HUDEP-2 (cell line): ENCODE results near the gene MAML3.

Experiments
- DNase-seq, 76 experiments: peaks; one replicate each; lab custom pipeline; 2025; ENCODE audit not compliant: unreplicated experiment in 76 of 76; lab: John Stamatoyannopoulos, UW

MAML3 gene

DNA sequence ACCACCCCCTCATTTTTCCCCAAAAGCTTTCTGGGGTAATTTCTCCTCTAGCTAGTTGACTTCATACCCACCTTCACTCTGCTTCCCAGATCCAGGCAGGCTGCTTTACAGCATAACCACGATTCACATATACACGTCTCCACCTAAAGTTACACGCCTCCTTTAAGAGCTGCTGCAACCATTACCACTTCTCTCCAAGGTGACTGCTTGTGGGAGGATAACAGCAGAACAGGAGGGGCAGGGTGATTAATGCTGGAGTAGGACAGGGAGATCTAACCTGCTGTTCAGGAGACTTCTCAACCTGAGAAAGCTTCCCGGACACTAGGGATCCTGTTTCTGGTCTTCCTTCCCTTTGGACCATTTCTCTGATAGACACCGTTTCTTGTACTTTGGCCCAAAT is 411.0 kb downstream of the MAML3 start:
- no peak for DNase-seq

DNA sequence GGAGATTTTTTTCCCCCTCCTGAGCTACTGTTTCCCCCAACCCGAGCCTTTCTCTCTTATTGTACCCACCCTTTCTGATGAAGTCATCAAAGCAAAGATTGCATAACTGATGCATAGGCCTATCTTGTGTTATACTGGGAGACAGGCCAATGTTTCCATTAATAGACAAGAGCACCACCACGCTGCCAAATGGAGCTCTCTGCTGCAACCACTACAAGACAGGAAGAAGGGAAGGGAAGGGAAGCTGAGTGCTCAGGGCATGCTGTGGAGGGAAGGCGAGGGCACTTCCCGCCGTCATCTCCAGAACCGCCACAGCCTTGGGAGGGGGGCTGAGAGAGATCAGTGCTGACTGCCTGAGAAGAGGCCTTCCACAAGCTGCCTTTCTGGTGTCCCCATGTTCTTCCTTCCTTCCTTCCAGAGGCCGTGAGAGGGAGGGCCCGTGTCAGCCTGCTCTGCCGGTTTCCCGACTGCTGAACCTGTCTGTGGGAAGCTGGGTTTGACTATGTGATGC is 413.4 kb downstream of the MAML3 start:
- peak in 31 of 76 experiments; percentile 1 to 62 (median 15) for DNase-seq

DNA sequence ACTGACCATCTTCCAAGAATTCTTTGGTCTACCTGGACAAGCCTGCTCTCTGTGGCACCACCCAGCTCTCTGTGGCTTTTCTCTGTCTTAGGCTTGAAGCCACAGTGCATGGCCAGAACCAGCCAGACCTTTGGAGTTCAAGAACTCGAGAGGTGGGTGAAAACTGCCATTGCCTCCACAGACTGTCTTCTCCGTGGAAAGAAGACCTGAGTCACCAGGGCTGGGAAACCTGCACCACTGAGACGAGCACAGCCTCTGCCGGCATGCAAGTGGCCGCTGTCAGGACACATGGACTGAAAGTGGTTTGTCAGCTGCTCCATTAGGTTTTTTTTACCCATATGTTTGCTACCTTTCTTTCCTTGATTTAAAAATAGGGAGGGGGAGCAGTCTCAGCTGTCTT is 413.9 kb downstream of the MAML3 start:
- no peak for DNase-seq

DNA sequence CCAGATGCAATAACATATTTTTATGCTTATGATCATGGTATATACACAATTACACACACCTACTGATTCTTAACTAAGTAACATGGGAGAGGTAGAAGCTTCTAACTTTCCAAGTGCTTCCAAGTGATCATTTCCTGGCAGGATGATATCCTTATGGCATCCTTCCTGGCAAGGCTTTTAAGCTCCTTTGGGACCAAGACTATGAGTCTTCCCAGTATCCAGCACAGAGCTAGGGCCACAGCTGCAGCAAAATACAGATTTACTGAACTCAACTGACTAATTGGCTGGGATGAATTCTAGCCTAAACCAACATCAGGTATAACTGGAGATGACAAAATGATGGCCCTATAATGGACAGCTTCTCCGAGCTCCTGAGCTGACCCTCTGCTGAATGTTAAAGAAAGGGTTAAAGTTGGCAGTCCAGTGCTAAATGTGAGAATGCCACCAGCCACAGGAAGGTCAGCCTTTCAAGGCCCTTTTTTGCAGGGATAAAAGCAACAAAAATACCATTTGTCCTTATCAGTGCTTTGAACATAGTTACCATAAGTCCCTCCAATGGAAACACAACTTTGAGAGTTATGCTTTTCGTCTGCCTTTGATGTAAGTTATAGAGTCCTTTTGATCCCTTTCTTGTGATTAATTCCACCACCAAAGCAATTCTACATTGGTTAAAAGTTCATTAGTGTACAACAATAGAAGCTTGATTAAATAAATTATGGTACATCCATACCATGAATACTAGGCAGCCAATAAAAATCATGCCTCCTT is 415.0 kb downstream of the MAML3 start:
- DNase-seq = no peak

DNA sequence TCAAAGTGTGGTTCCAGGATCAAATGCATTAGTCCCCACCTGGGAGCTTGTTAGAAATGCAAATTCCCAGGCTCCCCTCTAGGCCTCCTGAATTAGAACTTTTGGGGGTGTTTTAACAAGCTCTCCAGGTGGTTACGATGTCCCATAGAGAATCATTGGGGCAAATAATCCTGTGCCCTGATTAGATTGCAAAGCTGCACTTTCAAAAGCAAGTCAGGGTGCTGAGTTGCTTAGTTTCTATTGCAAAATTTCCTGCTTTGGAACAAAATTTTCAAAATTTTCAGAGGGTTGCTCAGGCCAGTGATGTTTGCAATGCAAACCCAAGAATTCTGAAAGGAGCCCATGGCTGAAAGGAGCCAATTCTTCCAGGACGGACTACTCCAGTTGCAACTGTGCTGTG is 417.3 kb downstream of the MAML3 start:
- no peak for DNase-seq

DNA sequence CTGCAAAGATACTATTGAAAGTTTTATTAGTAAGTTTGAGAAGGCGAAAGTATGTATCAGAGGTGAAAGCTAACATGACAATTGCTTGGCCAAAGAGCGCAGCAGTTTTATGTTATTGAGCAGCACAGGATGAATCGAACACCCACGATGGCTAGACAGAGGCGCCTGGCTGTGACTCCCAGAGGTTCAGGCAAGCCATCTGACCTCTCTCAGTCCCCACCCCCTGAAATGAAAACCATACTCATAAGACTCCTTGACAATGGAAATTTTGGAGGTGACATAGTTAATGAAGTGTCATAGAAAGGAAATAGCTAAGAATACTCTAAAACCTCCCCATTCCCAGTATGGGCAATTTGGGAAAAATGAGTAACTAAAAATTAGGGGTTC is 417.7 kb downstream of the MAML3 start:
- DNase-seq = no peak

DNA sequence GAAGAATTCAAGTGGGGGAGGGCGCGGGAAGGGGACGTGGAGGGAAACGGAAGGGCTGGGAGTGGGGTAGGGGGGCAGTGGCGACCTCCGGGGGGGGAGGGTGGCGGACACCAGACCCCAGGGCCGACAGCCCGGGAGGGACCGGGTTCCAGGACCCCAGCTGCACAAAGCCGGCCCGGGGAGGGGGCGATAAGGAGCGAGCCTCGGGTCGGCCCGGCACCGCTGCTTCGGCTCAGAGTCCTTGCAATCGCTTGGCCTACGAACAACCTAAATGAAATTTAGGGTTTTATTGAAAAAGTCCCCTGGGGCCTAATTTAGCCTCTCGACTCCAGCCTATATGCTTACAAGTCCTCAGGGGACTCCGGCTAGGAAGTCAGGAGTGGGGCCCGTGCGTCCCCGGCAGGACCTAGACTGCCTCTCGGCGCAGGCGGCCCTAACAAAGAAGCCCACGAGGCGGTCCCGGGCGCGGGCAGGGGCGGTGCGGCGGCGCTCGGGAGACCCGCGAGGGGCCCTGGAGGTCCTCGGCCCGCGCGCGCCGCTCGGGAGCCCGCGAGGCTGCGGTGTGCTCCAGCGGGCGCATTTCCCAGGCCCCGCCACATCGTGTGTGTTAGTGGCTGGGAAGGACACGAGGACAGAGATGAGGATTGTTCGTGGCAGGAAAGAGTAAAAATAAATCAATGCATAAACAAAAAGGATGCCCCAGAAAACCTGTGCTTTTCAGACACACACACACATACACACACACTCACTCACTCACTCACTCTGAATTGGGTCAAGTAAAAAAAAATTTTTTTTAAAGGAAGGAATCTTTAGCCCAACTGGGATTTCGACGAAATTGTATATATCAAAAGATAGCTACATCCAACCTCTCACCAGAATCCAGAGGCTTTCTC is 418.4 kb downstream of the MAML3 start:
- no peak for DNase-seq

DNA sequence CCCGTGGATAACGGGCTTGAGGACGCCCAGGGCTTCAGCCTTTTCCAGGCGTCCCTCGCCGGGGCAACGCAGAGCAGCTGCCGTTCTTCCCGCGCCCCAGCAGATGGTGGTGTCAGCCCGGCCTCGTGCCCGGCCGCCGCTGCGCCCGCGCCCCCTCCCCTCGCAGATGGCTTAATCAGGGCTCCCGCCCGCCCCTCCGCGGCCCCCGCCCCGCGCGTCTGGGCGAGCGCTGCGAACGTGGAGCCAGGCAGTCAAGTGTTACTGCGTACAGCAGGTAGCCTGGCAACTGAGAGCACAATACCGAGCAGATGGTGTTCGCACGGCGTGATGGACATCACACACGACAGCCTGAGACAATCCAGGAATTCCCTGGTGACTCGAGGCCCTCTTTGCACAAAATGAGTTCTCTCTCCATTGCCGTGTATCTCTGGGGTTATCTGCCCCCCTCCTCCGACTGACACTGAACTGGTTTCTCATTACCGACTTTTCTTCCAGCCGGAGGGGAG is 419.1 kb downstream of the MAML3 start:
- peak in 40 of 76 experiments; percentile 1 to 47 (median 18) for DNase-seq

DNA sequence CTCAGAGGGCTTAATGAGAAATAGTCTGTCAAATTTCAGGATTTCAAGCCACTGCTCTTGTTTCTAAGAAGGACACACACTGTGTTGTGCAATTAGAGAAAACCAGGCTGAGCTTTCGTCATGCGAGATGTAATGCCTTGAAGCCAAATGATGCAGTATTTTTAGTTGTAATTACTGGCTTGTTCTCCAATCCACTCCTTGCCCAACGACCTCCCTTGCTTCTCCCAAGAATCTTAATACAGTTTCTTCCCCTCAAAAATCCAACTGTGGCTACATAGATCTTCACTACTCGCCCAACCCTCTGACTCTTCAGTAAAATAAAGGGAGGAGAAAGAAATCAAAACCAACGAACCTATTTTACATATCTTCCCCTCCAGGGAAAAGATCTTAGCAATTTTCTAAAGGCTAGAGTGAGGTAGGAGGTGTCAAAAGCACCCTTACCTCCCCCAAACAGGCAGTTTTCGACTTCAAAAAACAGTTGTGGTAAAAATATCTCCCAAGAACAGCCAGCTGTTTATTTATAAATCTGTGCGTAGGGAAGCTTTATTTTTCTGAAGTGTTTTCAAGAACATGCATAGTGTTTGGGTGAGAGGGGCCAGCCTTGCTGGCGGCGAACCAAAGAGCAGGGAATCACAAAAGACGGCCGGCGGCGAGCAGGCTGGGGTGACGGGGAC is 419.6 kb downstream of the MAML3 start:
- DNase-seq = no peak

DNA sequence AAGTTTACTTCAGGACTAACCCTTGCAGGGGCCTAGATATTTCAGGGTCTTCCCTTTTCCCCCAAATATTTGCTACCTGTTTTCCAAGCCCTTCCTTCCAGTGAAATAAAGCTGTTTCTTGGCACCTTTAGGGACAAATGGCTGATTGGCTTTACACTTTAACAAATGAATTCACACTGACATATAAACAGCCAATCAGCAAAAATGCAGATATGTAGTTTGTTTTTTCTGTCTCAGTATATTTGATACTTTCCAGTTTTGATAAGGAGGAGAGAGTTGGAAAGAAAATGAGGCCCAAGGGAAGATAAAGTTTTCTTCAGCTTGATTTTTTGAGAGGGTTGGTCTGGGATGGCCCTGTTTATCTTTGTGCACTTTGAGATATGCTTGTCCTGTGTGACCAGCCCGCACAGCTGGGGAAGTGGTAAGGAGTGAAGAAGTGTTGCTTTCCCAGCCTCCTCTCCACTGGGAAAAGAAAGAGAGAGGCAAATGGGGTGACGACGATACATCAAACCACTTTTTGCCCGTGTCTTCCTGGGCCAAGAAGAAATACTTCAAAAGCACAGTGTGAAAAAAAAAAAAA is 420.9 kb downstream of the MAML3 start:
- DNase-seq = peak in 17 of 76 experiments; percentile 0 to 46 (median 12)

DNA sequence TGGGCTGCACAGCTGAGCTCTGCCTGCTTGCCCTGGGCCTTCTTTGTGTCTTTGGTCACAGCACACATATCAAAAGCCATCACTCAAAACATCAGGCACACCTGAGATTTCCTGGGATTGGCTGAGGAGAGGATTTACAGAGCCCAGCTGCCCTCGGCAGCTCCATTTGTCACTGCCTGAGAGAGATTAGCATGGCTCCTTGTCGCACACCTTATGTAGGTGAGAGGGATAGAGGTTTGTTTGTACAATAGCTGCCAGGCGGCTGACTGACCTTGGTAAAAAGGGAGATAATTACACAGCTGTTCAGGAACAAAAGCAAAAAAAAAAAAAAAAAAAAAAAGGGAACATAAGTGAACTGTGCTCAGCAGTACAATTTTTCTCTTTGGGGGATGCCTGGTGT is 425.1 kb downstream of the MAML3 start:
- no peak for DNase-seq

DNA sequence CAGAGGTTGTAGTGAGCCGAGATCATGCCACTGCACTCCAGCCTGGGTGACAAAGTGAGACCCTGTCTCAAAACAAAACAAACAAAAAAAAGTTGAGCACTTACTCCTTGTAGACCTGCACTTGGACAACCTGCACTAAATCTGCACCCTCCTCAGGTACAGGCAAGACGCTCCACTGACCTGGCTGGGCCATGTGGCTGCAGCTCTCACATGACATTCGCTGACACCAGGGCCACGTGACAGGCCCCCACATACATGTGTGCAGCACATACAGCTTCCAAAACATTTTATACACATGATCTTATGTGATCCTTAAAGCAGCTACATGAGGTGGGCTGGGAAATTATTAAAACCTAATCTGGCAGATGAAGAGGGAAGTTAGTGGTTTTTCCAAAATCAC is 425.8 kb downstream of the MAML3 start:
- no peak for DNase-seq

DNA sequence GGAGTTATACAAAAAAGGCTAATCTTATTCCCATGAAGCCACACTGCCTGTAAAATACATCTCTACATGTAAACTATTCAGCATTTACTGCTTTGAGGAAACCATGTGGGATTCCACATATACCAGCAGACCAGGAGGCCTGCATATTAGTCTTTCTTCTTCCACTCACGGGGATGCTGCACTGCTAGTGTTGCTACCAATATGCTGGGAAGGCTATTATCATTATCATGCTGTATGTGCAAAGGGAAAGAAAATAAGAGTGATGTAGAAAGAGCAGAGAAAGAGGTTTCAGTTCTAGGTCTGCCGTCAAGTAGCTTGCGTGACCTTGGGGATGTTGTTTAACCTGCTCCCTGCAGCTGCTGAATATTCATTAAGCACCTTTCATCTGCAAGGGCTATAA is 427.4 kb downstream of the MAML3 start:
- no peak for DNase-seq

DNA sequence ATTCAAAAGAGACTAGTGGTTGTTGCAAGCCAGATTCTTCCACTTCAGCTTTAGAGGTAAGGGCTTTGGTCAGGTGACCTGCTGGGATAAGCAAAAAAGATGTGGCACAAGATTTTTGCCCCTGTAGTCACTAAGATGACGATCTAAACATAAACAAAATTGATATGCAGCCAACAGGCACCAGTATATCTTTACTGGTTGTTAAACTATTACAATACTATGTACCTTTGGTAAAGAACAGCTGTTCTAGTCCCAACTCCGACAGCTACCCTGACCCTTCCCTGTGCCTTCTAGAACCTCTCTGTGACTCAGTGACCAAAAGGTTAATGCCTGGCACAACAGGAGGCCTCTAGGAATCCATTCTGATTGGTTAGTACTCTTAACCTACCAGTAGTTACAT is 428.7 kb downstream of the MAML3 start:
- no peak for DNase-seq

DNA sequence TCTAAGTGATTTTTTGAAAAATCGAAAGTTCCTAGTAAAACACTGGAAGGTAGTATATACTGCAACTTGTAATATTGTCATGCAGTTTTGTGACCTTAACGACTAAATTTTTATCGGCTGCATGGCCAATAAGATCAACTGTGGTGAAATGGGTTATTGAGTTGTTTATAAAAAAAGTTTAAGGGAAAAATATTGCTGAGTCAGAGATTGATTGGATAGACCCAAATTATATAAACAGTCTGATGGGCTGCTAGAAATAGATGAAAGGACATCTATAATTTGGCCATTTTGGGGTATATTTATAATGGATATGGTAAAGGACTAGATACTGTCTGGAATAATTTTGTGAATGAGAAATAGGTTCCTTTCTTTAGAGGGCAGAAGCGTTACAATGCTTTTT is 432.2 kb downstream of the MAML3 start:
- no peak for DNase-seq

DNA sequence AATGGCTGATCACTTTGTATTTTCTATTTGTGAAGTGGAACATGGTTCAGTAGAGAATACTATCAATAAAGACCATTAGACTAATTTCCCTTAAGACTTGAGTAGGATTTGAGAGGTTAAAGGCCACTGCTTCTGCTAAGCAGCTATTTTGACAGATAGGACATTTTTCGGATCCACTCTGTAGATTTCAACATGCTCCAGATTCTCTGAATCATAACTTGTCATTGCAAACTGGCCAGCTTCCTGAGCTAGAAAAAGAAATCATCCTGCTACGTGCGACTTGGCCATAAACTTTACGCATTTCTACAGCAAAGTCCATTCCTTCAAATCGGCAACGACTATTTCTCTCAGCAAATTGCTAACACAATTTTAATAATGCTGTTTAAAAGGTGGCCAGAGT is 433.2 kb downstream of the MAML3 start:
- DNase-seq = no peak

DNA sequence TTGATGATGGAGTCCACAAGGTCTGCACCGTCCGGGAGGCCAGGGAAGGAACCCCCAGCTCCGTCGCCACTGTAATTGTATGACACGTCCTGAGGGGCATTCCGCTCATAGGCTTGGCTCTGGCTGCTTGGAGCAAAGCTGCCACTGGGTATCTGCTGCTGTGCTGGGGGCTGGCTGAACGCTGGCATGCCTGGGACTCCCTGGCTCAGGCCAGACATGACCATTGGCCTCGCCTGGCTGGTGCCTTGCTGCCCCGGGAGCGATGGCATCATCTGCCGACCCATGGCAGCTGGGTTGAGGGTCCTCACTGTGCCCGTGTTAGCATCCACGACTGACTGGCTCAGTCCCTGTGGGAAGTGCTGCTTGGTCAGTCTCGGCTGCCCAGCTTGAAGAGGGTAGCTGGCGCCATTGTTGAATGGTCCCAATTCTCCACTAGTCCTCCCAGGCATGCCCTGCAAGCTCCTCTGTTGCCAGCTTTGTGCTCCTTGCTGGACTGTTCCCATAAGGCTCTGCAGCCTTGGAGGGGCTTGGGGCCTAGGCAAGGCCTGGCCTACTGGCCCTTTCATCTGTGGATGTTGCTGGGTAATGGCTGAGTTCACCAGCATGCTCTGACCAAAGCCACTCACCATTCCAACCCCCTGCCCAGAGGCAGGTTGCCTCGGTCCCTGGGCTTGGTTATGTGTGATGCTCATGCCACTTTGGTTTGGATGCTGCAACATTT is 434.4 kb downstream of the MAML3 start:
- no peak for DNase-seq

DNA sequence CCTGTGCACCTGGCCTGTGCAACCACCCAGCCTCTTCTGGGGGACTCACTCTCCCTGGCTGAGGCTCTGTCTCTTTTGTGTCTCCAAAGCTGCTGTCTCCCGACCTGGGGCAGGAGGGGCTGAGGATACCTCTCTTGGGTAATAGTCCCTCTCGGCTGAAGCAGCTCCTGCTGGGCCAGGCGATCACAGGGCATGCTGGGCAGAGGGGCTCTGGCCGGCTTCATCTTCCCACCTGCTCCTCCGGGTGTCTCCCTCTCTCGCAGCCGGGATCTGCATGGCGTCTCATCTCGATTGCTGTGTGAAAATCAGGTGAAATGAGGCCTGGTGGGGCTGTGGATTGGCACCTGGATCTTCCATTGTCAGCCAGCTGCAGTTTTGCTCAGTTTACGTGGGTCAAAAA is 435.2 kb downstream of the MAML3 start:
- DNase-seq = no peak

DNA sequence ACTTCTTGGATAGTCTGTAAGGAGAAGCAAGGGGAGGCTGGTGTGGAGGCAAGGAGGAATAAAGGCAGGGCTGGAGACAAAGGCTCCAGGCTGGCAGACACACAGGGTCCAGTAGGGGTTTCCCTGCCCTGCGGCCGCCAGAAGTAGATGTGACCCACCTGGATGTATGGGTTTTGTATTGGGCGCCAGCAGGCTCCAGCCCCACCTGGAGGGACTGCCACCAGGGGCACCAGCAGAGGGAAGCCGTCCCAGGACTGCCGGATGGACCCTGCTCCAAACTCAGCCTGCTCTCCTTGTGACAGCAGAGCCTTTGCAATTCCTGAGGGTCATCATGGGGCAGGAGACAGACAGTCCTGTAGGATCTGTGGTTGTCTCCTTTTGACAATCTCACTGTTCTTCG is 435.6 kb downstream of the MAML3 start:
- DNase-seq = no peak

DNA sequence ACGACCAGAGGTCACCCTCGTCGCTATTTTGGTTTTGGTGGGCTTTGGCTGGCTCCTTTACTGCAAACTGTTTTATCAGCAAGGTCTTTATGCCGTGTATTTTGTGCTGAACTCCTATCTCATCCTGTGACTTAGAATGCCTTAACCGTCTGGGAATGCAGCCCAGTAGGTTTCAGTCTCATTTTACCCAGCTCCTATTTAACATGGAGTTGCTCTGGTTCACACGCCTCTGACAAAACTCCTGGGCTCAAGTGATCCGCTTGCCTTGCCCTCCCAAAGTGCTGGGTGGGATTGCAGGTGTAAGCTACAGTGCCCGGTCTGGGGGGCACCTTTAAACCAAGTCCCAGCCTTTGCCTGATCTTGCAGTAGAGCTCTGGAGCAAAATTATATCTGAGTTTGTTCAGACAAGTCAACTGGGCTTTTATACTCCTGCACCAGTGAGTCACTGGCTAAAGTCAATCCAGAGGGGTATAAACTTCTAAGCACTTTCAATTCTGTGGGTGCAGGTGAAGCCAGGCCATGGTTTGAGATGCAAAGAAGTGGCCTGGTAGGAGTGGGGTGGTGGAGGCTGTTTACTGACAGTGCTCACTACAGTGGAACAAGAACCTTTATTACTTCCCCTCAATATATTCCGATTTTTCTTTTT is 438.1 kb downstream of the MAML3 start:
- DNase-seq = no peak
